Stimulated activated CD8-positive, alpha-beta memory T cell treated with anti-CD3 and anti-CD28 coated beads, Interleukin-2, amount 100 ng/mL, for 48 hours (primary cell): ENCODE measurements around the gene PTGDR.

Source experiments
- DNase-seq, 2 donors: peaks; one replicate each; pipeline ENCODE4 v3.0.0-alpha.2; 2020; ENCODE audit warnings: low read depth in 2 of 2

The PTGDR gene

DNA sequence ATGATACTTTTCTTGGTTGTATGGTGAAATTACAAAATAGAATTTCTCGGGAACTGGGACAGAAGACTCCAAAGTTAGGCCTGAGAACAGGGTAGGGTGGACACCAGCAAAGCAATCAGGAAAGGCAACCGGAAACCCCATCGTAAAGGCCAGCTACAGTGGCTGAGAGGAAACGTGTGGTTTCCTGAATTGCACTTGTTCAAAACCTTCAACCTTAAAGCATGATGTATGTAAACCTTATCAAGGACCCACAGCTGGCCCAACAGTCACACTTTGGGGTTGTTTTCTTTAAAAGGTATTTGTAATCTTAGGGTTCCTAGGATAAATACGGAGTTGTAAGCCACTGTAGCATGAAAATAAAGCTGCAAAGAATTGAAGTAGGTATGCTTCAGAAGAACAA, 2.2 kb upstream of the PTGDR start:
- DNase-seq, result no peak

DNA sequence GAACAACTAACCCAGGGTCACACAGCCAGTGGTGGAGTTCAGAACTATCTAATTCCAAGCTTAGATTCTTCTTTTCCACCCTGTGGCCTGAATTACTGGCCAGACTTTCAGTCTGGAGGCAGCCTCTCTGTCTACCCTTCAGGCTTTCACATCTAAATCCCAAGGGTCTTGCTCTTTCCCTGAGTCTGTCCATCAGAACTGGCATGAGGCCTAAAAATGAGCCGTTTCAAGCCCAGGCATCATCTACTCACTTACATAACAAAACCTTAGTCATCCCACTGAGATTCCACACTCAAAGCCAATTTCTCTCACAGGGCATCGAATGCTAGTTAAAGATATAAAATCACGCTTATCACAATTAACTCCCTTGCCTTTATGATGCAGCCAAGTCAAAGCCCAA, 1.3 kb upstream of the PTGDR start:
- DNase-seq, result no peak

DNA sequence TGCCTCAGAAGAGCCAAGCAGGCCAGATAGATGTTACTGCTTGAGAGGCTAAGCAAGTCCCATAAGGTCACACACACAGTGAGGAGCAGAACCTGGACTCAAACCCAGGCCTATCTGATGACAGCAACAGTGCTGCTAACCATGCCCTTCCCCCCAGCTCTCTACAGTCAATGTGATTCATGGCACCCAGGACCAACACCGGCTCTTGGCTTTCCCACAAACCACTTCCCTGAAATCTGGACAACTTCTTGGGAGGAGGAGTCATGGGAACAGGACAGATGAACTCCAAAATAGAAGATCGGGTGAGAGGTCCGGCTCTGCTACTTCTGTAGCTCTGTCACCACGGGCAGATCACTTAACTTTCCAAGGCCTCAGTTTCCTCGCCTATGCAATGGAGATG, 716 bp upstream of the PTGDR start:
- DNase-seq, result no peak

DNA sequence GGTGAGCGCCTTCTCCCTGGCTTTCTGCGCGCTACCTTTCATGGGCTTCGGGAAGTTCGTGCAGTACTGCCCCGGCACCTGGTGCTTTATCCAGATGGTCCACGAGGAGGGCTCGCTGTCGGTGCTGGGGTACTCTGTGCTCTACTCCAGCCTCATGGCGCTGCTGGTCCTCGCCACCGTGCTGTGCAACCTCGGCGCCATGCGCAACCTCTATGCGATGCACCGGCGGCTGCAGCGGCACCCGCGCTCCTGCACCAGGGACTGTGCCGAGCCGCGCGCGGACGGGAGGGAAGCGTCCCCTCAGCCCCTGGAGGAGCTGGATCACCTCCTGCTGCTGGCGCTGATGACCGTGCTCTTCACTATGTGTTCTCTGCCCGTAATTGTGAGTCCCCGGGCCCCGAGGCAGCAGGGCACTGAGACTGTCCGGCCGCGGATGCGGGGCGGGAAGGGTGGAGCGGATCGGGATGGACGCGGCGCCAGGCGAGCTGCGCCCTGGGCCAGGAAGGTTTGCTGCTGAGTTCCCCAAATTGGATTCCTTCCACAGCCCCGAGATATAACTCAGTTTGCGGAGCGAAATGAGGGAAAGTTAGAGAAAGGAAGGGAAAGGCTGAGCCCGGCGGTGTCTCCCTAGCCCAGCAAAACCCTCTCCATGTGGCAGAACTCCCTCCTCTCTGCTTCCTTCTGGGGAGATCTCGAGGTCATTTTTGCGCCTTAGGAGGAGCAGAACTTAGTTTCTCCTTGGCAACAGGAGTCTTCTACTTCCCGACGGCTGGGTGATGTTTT, 972 bp downstream of the PTGDR start:
- DNase-seq, result peak in 1 of 2 donors; percentile 12

- DNase-seq, result no peak
Observed at GRCh38 chr14:52269100-52269499, 1.6 kb downstream of the PTGDR start.

GRCh38 chr14:52269982-52270381, 2.5 kb downstream of the PTGDR start:
- DNase-seq, result no peak

- no peak for DNase-seq
Observed at GRCh38 chr14:52271538-52271937, 4.0 kb downstream of the PTGDR start.

GRCh38 chr14:52272375-52272774, 4.9 kb downstream of the PTGDR start:
- no peak for DNase-seq

DNA sequence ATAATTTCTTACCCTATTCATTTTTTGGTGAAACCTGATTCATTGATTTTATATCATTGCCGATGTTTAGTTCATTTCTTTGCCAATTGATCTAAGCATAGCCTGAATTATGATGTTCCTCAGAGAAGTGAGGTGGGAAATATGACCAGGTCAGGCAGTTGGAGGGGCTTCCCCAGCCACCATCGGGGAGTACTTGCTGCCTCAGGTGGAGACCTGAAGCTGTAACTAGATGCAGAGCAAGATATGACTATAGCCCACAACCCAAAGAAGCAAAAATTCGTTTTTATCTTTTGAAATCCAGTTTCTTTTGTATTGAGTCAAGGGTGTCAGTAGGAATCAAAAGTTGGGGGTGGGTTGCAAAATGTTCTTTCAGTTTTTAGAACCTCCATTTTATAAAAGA, 7.9 kb downstream of the PTGDR start:
- no peak for DNase-seq

DNA sequence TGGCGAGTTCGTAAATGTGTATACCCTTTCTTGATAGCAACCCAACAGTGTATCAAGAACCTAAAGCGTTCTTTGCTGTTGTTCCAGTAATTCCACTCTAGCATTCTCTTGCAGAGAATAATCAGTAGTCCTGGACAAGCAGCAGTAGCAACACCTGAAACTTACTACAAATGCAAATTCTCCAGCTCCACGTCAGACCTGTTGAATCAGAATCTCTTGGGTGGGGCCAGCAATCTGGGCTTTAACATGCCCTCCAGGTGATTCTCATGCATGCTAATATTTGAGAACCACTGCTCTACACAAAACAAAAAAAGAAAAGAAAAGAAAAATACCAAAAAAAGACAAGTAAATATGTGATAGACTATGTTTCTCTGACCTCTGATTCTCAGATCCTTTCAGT, 10.1 kb downstream of the PTGDR start:
- no peak for DNase-seq

- no peak for DNase-seq
Observed at GRCh38 chr14:52279408-52279807, 11.9 kb downstream of the PTGDR start.

DNA sequence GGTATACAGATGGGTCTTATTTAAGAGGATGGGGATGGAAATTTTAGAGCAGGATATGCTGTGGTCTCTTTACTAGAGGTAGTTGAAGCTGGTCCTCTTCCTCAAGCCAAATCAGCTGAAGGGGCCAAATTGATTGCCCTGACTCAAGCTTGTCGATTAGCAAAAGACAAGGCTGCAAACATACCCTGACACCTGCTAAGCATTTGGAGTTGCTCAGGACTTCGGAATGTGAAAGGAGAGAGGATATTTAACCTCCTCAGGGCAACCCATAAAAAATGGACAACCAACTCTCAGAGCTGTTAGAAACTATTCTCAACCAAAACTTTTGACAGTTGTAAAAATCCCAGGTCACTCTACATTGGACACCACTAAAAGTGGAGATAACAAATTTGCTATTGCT, 15.6 kb downstream of the PTGDR start:
- no peak for DNase-seq

GRCh38 chr14:52286661-52287649, 19.5 kb downstream of the PTGDR start:
- DNase-seq, result no peak

DNA sequence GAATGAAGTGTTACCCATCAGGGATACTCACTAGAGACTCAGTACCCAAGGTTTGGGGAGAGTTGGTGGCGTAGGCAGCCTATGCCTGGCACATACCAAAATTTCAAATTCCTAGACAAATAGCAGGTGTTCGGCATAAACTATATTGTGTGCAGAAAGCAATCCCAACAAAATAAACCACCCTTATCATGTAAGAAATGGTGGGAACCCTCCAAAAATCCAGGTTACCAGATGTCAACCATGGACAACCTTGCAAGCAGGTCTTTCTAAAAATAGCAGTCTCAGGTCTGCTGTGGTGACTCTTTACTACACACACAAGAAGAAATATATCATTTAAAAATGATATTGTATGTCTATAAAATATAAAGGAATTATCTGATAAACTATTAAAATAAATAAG, 28.9 kb downstream of the PTGDR start:
- DNase-seq, result no peak

- DNase-seq, result no peak
Observed at GRCh38 chr14:52298795-52299194, 31.3 kb downstream of the PTGDR start.

DNA sequence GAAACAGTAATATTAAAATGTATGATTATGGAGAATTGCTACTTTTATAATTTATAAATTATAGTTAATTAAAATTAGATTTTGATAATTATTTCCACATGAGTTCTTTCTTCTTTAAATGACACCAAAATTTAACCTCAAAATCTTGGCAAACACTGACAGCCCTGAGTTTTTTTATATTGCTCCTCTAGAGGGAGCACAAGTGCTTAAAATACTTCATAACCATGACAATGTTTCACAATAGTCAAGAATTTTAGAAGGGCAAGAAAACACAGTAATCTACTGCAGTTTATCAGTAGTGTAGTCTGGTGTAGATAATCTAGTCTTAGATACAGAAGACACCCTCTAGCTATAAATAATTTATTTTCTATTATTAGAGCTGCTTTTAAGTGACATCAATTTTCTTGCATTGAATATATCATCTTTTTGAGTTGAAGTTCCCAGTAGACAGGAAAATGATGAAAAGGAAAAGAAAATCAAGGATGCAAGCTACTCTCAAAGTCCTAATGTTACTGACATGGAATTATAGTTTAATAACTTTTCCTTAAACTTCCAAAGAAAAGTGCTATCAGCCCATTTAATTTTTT, 32.3 kb downstream of the PTGDR start:
- no peak for DNase-seq

GRCh38 chr14:52303236-52303635, 35.7 kb downstream of the PTGDR start:
- no peak for DNase-seq

DNA sequence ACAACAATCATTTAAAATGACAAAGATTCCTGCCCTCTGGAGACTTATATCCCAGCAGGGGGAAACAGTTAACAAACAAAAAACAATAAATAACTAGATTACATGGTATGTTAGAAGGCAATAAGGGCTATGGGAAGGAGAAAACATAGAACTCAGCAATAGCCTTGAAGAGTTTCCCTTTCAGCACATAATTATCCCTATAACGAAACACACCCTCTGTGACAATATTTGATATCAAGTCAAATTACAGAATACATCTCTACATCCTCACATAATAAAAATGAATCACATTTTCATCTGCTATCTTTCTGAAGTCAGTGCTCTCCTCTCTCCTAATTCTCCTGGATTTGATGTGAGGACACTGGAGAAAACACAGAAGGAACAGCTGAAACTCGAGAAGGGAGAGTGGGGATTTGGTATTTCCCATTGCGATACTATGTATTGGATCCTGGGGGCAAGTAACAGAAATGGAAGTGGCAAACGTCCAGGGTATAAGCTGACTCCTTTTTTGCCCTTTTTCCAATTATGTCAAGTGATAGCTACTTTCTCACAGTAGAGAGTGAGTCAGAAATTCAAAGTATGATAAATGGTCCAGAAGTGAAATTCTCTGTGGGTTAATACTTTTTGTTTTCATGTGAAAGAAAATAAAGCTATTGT, 36.9 kb downstream of the PTGDR start:
- no peak for DNase-seq

DNA sequence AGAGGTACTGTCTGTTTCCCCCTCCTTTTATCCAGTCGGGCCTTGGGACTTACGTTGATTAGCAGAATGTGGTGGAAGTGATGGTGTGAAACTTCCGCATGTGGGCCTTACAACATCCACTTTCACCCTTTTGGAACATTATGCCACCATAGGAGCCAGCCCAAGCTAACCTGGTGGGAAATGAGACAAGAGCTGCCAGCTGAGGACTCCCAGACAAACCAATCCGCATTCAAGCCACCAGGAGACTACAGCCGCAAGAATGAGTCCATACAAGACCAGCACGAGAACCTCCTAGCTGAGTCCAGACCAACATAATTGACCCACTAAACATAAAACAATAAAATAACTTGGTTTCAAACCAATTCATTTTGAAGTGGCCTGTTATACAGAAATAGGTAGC, 37.5 kb downstream of the PTGDR start:
- no peak for DNase-seq

- DNase-seq, result no peak
Observed at GRCh38 chr14:52307376-52307775, 39.9 kb downstream of the PTGDR start.

DNA sequence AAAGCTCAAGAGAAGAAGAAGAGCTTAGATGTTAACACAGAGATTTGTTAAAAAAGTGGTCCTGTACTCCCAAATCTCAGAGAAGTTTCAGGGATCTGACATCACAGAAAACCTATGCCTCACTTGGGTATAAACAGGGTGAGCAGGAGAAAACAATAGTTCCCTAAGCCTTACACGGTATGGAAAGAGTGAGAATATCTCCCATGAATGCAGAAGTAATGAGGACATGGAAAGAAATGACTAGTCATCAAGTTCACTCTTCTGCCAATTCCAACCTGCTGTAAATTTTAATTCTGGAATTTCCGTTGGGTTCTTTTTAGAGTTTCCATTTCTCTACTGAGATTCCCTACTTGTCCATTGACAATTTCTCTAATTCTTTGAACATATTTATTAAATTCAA, 40.4 kb downstream of the PTGDR start:
- DNase-seq, result no peak

- no peak for DNase-seq
Observed at GRCh38 chr14:52310541-52310940, 43.0 kb downstream of the PTGDR start.
